RWPE2 (cell line): ENCODE results near the gene VWC2L.

ENCODE experiments used
- ATAC-seq: fragments of 200-7000 bp; cut with Tn5 transposase; 3 replicates; pipeline ENCODE4 v1.9.1; 2021; ENCODE audit warnings: low read depth
- DNase-seq: peaks from one replicate; pipeline ENCODE4 v3.0.0-alpha.2; 2020; ENCODE audit warnings: low spot score
- H3K27ac ChIP-seq: fragments of 450-650 bp; 2 replicates; pipeline ENCODE4 v1.5.1; 2017; ENCODE audit warnings: mild to moderate bottlenecking; ENCODE audit not compliant: poor library complexity, severe bottlenecking
- H3K27me3 ChIP-seq: fragments of 250-450 bp; sonication (Bioruptor Pico); 2 replicates; pipeline ENCODE4 v1.5.1; 2021; ENCODE audit warnings: mild to moderate bottlenecking, moderate library complexity; ENCODE audit not compliant: insufficient read depth, poor library complexity, severe bottlenecking
- H3K36me3 ChIP-seq: fragments of 250-450 bp; sonication (Bioruptor Pico); 2 replicates; pipeline ENCODE4 v1.5.1; 2020; ENCODE audit warnings: low read depth, mild to moderate bottlenecking, moderate library complexity
- H3K4me1 ChIP-seq: fragments of 250-450 bp; sonication (Bioruptor Pico); 2 replicates; pipeline ENCODE4 v1.5.1; 2021; ENCODE audit warnings: mild to moderate bottlenecking, moderate library complexity; ENCODE audit not compliant: insufficient read depth, poor library complexity, severe bottlenecking
- H3K4me3 ChIP-seq: fragments of 250-450 bp; sonication (Bioruptor Pico); 2 replicates; pipeline ENCODE4 v1.5.1; 2021; ENCODE audit warnings: mild to moderate bottlenecking, moderate library complexity; ENCODE audit not compliant: severe bottlenecking
- H3K9me3 ChIP-seq: fragments of 250-450 bp; sonication (Bioruptor Pico); 2 replicates; pipeline ENCODE4 v1.5.1; 2021; ENCODE audit warnings: mild to moderate bottlenecking, moderate library complexity; ENCODE audit not compliant: severe bottlenecking
- CTCF ChIP-seq: fragments of 450-650 bp; IDR thresholded peaks from one replicate; pipeline ENCODE4 v1.5.1; 2017; ENCODE audit warnings: mild to moderate bottlenecking, moderate library complexity; ENCODE audit not compliant: poor library complexity, severe bottlenecking

Gene VWC2L

GRCh38 chr2:214593727-214594126 is 182.9 kb downstream of the VWC2L start:
- Histone ChIP-seq H3K27ac (no peak overlapping the region), H3K9me3 (no peaks in the 10 kb centered on the region), H3K36me3 (no peaks in the 10 kb centered on the region), H3K4me3 (no peak overlapping the region), H3K4me1 (no peaks in the 10 kb centered on the region), H3K27me3 (no peaks in the 10 kb centered on the region)
- DNase-seq = no peak
- no peak for ATAC-seq
- TF ChIP-seq CTCF = no peak

- DNase-seq (no peak), ATAC-seq (no peak)
- Histone ChIP-seq H3K27ac (no peak overlapping the region), H3K36me3 (no peaks in the 10 kb centered on the region), H3K9me3 (no peaks in the 10 kb centered on the region), H3K4me3 (no peak overlapping the region), H3K4me1 (no peaks in the 10 kb centered on the region), H3K27me3 (no peaks in the 10 kb centered on the region)
- TF ChIP-seq CTCF = no peak
Measured at GRCh38 chr2:214601852-214602633, 191.2 kb downstream of the VWC2L start.

GRCh38 chr2:214604861-214605260 is 194.0 kb downstream of the VWC2L start:
- DNase-seq (no peak), ATAC-seq (no peak)
- no peak overlapping the region for H3K27ac ChIP-seq
- H3K27me3 ChIP-seq = no peaks in the 10 kb centered on the region
- H3K4me3 ChIP-seq = no peak overlapping the region
- no peak for TF ChIP-seq CTCF
- no peaks in the 10 kb centered on the region for H3K36me3 ChIP-seq
- H3K4me1 ChIP-seq = no peaks in the 10 kb centered on the region
- no peaks in the 10 kb centered on the region for H3K9me3 ChIP-seq

GRCh38 chr2:214607051-214607450 is 196.2 kb downstream of the VWC2L start:
- Histone ChIP-seq H3K4me3 (no peak overlapping the region), H3K9me3 (no peaks in the 10 kb centered on the region), H3K27ac (no peak overlapping the region), H3K4me1 (no peaks in the 10 kb centered on the region), H3K27me3 (no peaks in the 10 kb centered on the region), H3K36me3 (no peaks in the 10 kb centered on the region)
- ATAC-seq (no peak), DNase-seq (no peak)
- no peak for TF ChIP-seq CTCF

- Histone ChIP-seq H3K4me3 (no peak overlapping the region), H3K36me3 (no peaks in the 10 kb centered on the region), H3K9me3 (no peaks in the 10 kb centered on the region), H3K27me3 (no peaks in the 10 kb centered on the region), H3K4me1 (no peaks in the 10 kb centered on the region), H3K27ac (no peak overlapping the region)
- ATAC-seq = no peak
- no peak for DNase-seq
- TF ChIP-seq CTCF = no peak
Measured at GRCh38 chr2:214611015-214611414, 200.2 kb downstream of the VWC2L start.
